HG03342 (cell line): ENCODE measurements around the gene CORIN.
"Not testable (repeated sequence)": the region's sequence is repeated elsewhere in the genome, so short reads cannot be mapped to it uniquely, and the experiment has no call there.

Source experiments
- ATAC-seq: cut with Tn5 transposase; IDR thresholded peaks from one replicate; pipeline ENCODE4 v1.9.1; 2021; ENCODE audit warnings: mild to moderate bottlenecking, moderate library complexity; ENCODE audit not compliant: unreplicated experiment

The CORIN gene

GRCh38 chr4:47579235-47579634 lies 258.6 kb downstream of the CORIN start:
- no peak for ATAC-seq

GRCh38 chr4:47577779-47578553 lies 259.9 kb downstream of the CORIN start:
- no peak for ATAC-seq

GRCh38 chr4:47572981-47573380 lies 264.9 kb downstream of the CORIN start:
- no peak for ATAC-seq

GRCh38 chr4:47570816-47571215 lies 267.1 kb downstream of the CORIN start:
- no peak for ATAC-seq

GRCh38 chr4:47567511-47567910 lies 270.4 kb downstream of the CORIN start:
- ATAC-seq = no peak

- no peak for ATAC-seq
These were observed 270.9 kb downstream of the CORIN start for GRCh38 chr4:47566969-47567368.

- ATAC-seq = no peak
These were observed 271.3 kb downstream of the CORIN start for GRCh38 chr4:47566566-47566965.

GRCh38 chr4:47562297-47562696 lies 275.6 kb downstream of the CORIN start:
- ATAC-seq = no peak

GRCh38 chr4:47561331-47561730 lies 276.5 kb downstream of the CORIN start:
- no peak for ATAC-seq

GRCh38 chr4:47560682-47561081 lies 277.2 kb downstream of the CORIN start:
- ATAC-seq = no peak

- ATAC-seq = no peak
These were observed 280.6 kb downstream of the CORIN start for GRCh38 chr4:47557255-47557654.

- not testable (repeated sequence) for ATAC-seq
These were observed 281.9 kb downstream of the CORIN start for GRCh38 chr4:47555920-47556319.

- ATAC-seq = no peak
These were observed 284.3 kb downstream of the CORIN start for GRCh38 chr4:47553329-47554125.

GRCh38 chr4:47551682-47552081 lies 286.2 kb downstream of the CORIN start:
- no peak for ATAC-seq

- ATAC-seq = no peak
These were observed 286.8 kb downstream of the CORIN start for GRCh38 chr4:47550899-47551548.

GRCh38 chr4:47550357-47550756 lies 287.5 kb downstream of the CORIN start:
- not testable (repeated sequence) for ATAC-seq
